Measurements from ENCODE around the gene CDH16. TPM values are rescaled to one million over a fixed set of nuclear protein-coding genes. Genes with fewer than 3 reads are reported as not detected.

The CDH16 gene
- total RNA-seq, 4 donors from 2014 or later, result not detected

GRCh38 chr16:66913711-66914110, 5.0 kb downstream of the CDH16 start:
- TF ChIP-seq EP300 (IDR thresholded peaks at IDR 0.05) (no peak), POLR2AphosphoS5 (IDR thresholded peaks at IDR 0.05) (no peak), POLR2A (IDR thresholded peaks at IDR 0.05) (no peak)
- Histone ChIP-seq H3K4me1 (peaks cover 0 to 2% (median 0%) of the 10 kb centered on the region in 3 donors), H3K9me3 (no peaks in the 10 kb centered on the region), H3K4me3 (no peak overlapping the region), H3K27me3 (no peaks in the 10 kb centered on the region), H3K36me3 (no peaks in the 10 kb centered on the region), H3K27ac (no peak overlapping the region)
- no CpG with 5 or more reads among the region's 4 CpGs for WGBS, 2 donors (ENCODE audit: low coverage in 1 of 2)
- no peak for ATAC-seq

GRCh38 chr16:66913081-66913480, 5.6 kb downstream of the CDH16 start:
- Histone ChIP-seq H3K4me1 (no peaks in the 10 kb centered on the region), H3K27ac (no peak overlapping the region), H3K4me3 (no peak overlapping the region), H3K27me3 (no peaks in the 10 kb centered on the region), H3K36me3 (no peaks in the 10 kb centered on the region), H3K9me3 (no peaks in the 10 kb centered on the region)
- ATAC-seq, result no peak
- TF ChIP-seq CTCF (IDR thresholded peaks at IDR 0.05) (no peak), EP300 (IDR thresholded peaks at IDR 0.05) (no peak), POLR2A (IDR thresholded peaks at IDR 0.05) (no peak), POLR2AphosphoS5 (IDR thresholded peaks at IDR 0.05) (no peak)
- 20% methylated on average over 1 of the region's 10 CpGs; no CpG with 5 or more reads in 1 of the 2 donors for WGBS, 2 donors (ENCODE audit: low coverage in 1 of 2)

- Histone ChIP-seq H3K9me3 (no peaks in the 10 kb centered on the region), H3K4me3 (no peak overlapping the region), H3K4me1 (no peaks in the 10 kb centered on the region), H3K27me3 (no peaks in the 10 kb centered on the region), H3K27ac (no peak overlapping the region), H3K36me3 (no peaks in the 10 kb centered on the region)
- TF ChIP-seq POLR2A (IDR thresholded peaks at IDR 0.05) (no peak), EP300 (IDR thresholded peaks at IDR 0.05) (no peak), CTCF (IDR thresholded peaks at IDR 0.05) (no peak), POLR2AphosphoS5 (IDR thresholded peaks at IDR 0.05) (no peak)
- WGBS, 2 donors (ENCODE audit: low coverage in 1 of 2), result no CpG with 5 or more reads among the region's 8 CpGs
- ATAC-seq, result no peak
Measured at GRCh38 chr16:66911801-66912200, 6.9 kb downstream of the CDH16 start.

GRCh38 chr16:66911112-66911511, 7.6 kb downstream of the CDH16 start:
- no peak for ATAC-seq
- Histone ChIP-seq H3K4me1 (peaks cover 0 to 3% (median under 1%) of the 10 kb centered on the region in 3 donors), H3K9me3 (no peaks in the 10 kb centered on the region), H3K27ac (no peak overlapping the region), H3K4me3 (no peak overlapping the region), H3K27me3 (no peaks in the 10 kb centered on the region), H3K36me3 (no peaks in the 10 kb centered on the region)
- TF ChIP-seq POLR2A (IDR thresholded peaks at IDR 0.05), result no peak
- no peak for TF ChIP-seq EP300 (IDR thresholded peaks at IDR 0.05)
- WGBS, 2 donors (ENCODE audit: low coverage in 1 of 2), result 65% methylated on average over 5 of the region's 5 CpGs; no CpG with 5 or more reads in 1 of the 2 donors

GRCh38 chr16:66910175-66910940, 8.3 kb downstream of the CDH16 start:
- Histone ChIP-seq H3K4me1 (peaks cover 0 to 11% (median 7%) of the 10 kb centered on the region in 3 donors), H3K36me3 (no peaks in the 10 kb centered on the region), H3K27me3 (no peaks in the 10 kb centered on the region), H3K9me3 (no peaks in the 10 kb centered on the region), H3K27ac (no peak overlapping the region), H3K4me3 (no peak overlapping the region)
- ATAC-seq, result no peak
- TF ChIP-seq POLR2AphosphoS5 (IDR thresholded peaks at IDR 0.05), result no peak
- TF ChIP-seq POLR2A (IDR thresholded peaks at IDR 0.05), result no peak
- no peak for TF ChIP-seq CTCF (IDR thresholded peaks at IDR 0.05)
- TF ChIP-seq EP300 (IDR thresholded peaks at IDR 0.05), result no peak
- WGBS, 2 donors (ENCODE audit: low coverage in 1 of 2), result 86% methylated on average over 1 of the region's 14 CpGs; no CpG with 5 or more reads in 1 of the 2 donors

All from gastroesophageal sphincter (tissue), 4 donors.